Effector CD8-positive, alpha-beta T cell (primary cell): ENCODE data around the gene KRT78.
"Not testable (repeated sequence)": the region's sequence is repeated elsewhere in the genome, so short reads cannot be mapped to it uniquely, and the experiment has no call there.

Experiments used
- DNase-seq: peaks from one replicate; lab custom pipeline; 2025; lab: John Stamatoyannopoulos, UW

KRT78 gene

GRCh38 chr12:52872644-52873389, 24.0 kb upstream of the KRT78 start:
- DNase-seq, result no peak

- no peak for DNase-seq
Observed at GRCh38 chr12:52871291-52872039, 22.7 kb upstream of the KRT78 start.

GRCh38 chr12:52870361-52871290, 21.8 kb upstream of the KRT78 start:
- peak; percentile 79 for DNase-seq

GRCh38 chr12:52867642-52868041, 18.8 kb upstream of the KRT78 start:
- peak; percentile 20 for DNase-seq

GRCh38 chr12:52867152-52867551, 18.4 kb upstream of the KRT78 start:
- DNase-seq, result no peak

GRCh38 chr12:52865090-52865944, 16.5 kb upstream of the KRT78 start:
- no peak for DNase-seq

GRCh38 chr12:52862023-52862422, 13.2 kb upstream of the KRT78 start:
- DNase-seq, result no peak

- no peak for DNase-seq
Observed at GRCh38 chr12:52861511-52861910, 12.7 kb upstream of the KRT78 start.

GRCh38 chr12:52860102-52860823, 11.5 kb upstream of the KRT78 start:
- DNase-seq, result no peak

GRCh38 chr12:52857500-52857899, 8.7 kb upstream of the KRT78 start:
- DNase-seq, result no peak

- no peak for DNase-seq
Observed at GRCh38 chr12:52856787-52857186, 8.0 kb upstream of the KRT78 start.

- DNase-seq, result not testable (repeated sequence)
Observed at GRCh38 chr12:52856077-52856476, 7.3 kb upstream of the KRT78 start.

GRCh38 chr12:52851787-52852186, 3.0 kb upstream of the KRT78 start:
- no peak for DNase-seq

GRCh38 chr12:52850681-52851080, 1.9 kb upstream of the KRT78 start:
- no peak for DNase-seq

- no peak for DNase-seq
Observed at GRCh38 chr12:52849511-52849910, 717 bp upstream of the KRT78 start.

- DNase-seq, result no peak
Observed at GRCh38 chr12:52847335-52848102, 1.3 kb downstream of the KRT78 start.

- DNase-seq, result no peak
Observed at GRCh38 chr12:52846356-52846970, 2.3 kb downstream of the KRT78 start.

GRCh38 chr12:52845946-52846345, 2.8 kb downstream of the KRT78 start:
- no peak for DNase-seq

GRCh38 chr12:52844386-52844785, 4.4 kb downstream of the KRT78 start:
- no peak for DNase-seq
